IMR-90 (cell line): ENCODE data around the gene MPP7. TPM values are rescaled to one million over a fixed set of nuclear protein-coding genes. Genes with fewer than 3 reads are reported as not detected.

ENCODE experiments used
- ATAC-seq: fragments of 200-7000 bp; cut with Tn5 transposase; 2 replicates; pipeline ENCODE4 v1.9.1; 2020; ENCODE audit warnings: low read depth, mild to moderate bottlenecking, moderate library complexity
- BruUV-seq: library from RNA; stranded (reverse); fragments of 400-500 nt; replicated peaks from 2 replicates; lab custom pipeline; 2021; lab: Mats Ljungman, UMichigan
- CTCF ChIA-PET: fragments of 300-600 bp; formaldehyde crosslinking; extraction: SDS; loops from one replicate; lab custom pipeline; 2021; ENCODE audit warnings: antibody characterized with exemption; lab: Yijun Ruan, JAX
- POLR2A ChIA-PET: fragments of 300-600 bp; sonication (Branson Sonifier 250); formaldehyde crosslinking; loops from one replicate; lab custom pipeline; 2022; ENCODE audit warnings: antibody characterized with exemption; ENCODE audit not compliant: unreplicated experiment; lab: Charles Lee
- DNase-seq: peaks from one replicate; pipeline ENCODE4 v3.0.0; 2013
- H2AFZ ChIP-seq: replicated peaks from 2 replicates; pipeline ENCODE3; 2013; ENCODE audit warnings: low read length, mild to moderate bottlenecking; ENCODE audit not compliant: poor library complexity
- H2AK5ac ChIP-seq: 2 replicates; pipeline ENCODE4 v1.6.1; 2013; ENCODE audit warnings: low read depth, low read length, inconsistent platforms
- H2AK9ac ChIP-seq: replicated peaks from 2 replicates; pipeline ENCODE3; 2013; ENCODE audit warnings: mild to moderate bottlenecking, low read depth, low read length, moderate library complexity; ENCODE audit not compliant: poor library complexity
- H2BK120ac ChIP-seq: 2 replicates; pipeline ENCODE4 v1.6.1; 2013; ENCODE audit warnings: low read depth, low read length, inconsistent platforms
- H2BK15ac ChIP-seq: 3 replicates; pipeline ENCODE4 v1.6.1; 2013; ENCODE audit warnings: low read depth, low read length, inconsistent platforms
- H2BK20ac ChIP-seq: 2 replicates; pipeline ENCODE4 v1.6.1; 2013; ENCODE audit warnings: low read depth, mild to moderate bottlenecking, inconsistent platforms, low read length, moderate library complexity
- H2BK5ac ChIP-seq: 2 replicates; pipeline ENCODE4 v1.6.1; 2013; ENCODE audit warnings: mild to moderate bottlenecking, low read depth, low read length, inconsistent platforms; ENCODE audit not compliant: poor library complexity, severe bottlenecking
- H3K14ac ChIP-seq: replicated peaks from 2 replicates; pipeline ENCODE4 v1.6.1; 2013; ENCODE audit warnings: low read depth, low read length, inconsistent platforms
- H3K18ac ChIP-seq: 2 replicates; pipeline ENCODE4 v1.6.1; 2013; ENCODE audit warnings: low read depth, low read length, control low read depth
- H3K23ac ChIP-seq: 2 replicates; pipeline ENCODE4 v1.6.1; 2013; ENCODE audit warnings: low read depth, low read length, inconsistent platforms
- H3K27ac ChIP-seq: 2 replicates; pipeline ENCODE4 v1.5.1; 2013; ENCODE audit warnings: mild to moderate bottlenecking, control low read depth, low read length; ENCODE audit not compliant: insufficient read depth
- H3K27me3 ChIP-seq: 2 replicates; pipeline ENCODE4 v1.6.1; 2013; ENCODE audit warnings: low read length; ENCODE audit not compliant: control insufficient read depth, insufficient read depth
- H3K36me3 ChIP-seq: 2 replicates; pipeline ENCODE4 v1.6.1; 2013; ENCODE audit warnings: low read length, mixed read lengths; ENCODE audit not compliant: control insufficient read depth, insufficient read depth
- H3K4ac ChIP-seq: 2 replicates; pipeline ENCODE4 v1.6.1; 2013; ENCODE audit warnings: low read depth, low read length, inconsistent platforms
- H3K4me1 ChIP-seq: 2 replicates; pipeline ENCODE4 v1.6.1; 2013; ENCODE audit warnings: low read length, mixed read lengths; ENCODE audit not compliant: control insufficient read depth, insufficient read depth
- H3K4me2 ChIP-seq: 2 replicates; pipeline ENCODE4 v1.6.1; 2013; ENCODE audit warnings: low read depth, mild to moderate bottlenecking, control low read depth, low read length, moderate library complexity
- H3K4me3 ChIP-seq: 2 replicates; pipeline ENCODE4 v1.5.1; 2013; ENCODE audit warnings: low read depth, mild to moderate bottlenecking, control low read depth, low read length, moderate library complexity; ENCODE audit not compliant: insufficient read depth
- H3K56ac ChIP-seq: 2 replicates; pipeline ENCODE4 v1.6.1; 2013; ENCODE audit warnings: low read length, inconsistent platforms; ENCODE audit not compliant: insufficient read depth; ENCODE audit errors: extremely low read depth
- H3K79me1 ChIP-seq, 2 experiments: 2 replicates each; pipeline ENCODE4 v1.6.1; 2013; ENCODE audit warnings: low read length in 2 of 2, inconsistent platforms in 1 of 2, low read depth in 1 of 2
- H3K9ac ChIP-seq: 2 replicates; pipeline ENCODE4 v1.6.1; 2013; ENCODE audit warnings: low read depth, low read length, control low read depth
- H3K9me1 ChIP-seq: 2 replicates; pipeline ENCODE4 v1.6.1; 2013; ENCODE audit warnings: low read length, inconsistent platforms; ENCODE audit not compliant: insufficient read depth
- H3K9me3 ChIP-seq: 2 replicates; pipeline ENCODE4 v1.6.1; 2013; ENCODE audit warnings: low read length; ENCODE audit not compliant: control insufficient read depth, insufficient read depth
- H4K20me1 ChIP-seq: 2 replicates; pipeline ENCODE4 v1.6.1; 2013; ENCODE audit warnings: low read length, inconsistent platforms; ENCODE audit not compliant: insufficient read depth
- H4K5ac ChIP-seq: 2 replicates; pipeline ENCODE4 v1.6.1; 2013; ENCODE audit warnings: mild to moderate bottlenecking, low read depth, low read length, control low read depth
- H4K8ac ChIP-seq, 2 experiments: 2 replicates each; pipeline ENCODE4 v1.6.1; 2013; ENCODE audit warnings: low read depth in 2 of 2, low read length in 2 of 2, control low read depth in 1 of 2, inconsistent platforms in 1 of 2
- H4K91ac ChIP-seq: 2 replicates; pipeline ENCODE4 v1.6.1; 2013; ENCODE audit warnings: low read depth, low read length, inconsistent platforms; ENCODE audit not compliant: insufficient read depth
- BHLHE40 ChIP-seq: fragments of 150-350 bp; IDR thresholded peaks from 2 replicates; pipeline ENCODE4 v1.6.1; 2016; ENCODE audit warnings: mild to moderate bottlenecking, low read depth, low read length
- CEBPB ChIP-seq: IDR thresholded peaks from 2 replicates; pipeline ENCODE4 v1.6.1; 2012; ENCODE audit warnings: low read depth, low read length, improper control_type of control experiment
- CHD1 ChIP-seq: IDR thresholded peaks from 2 replicates; pipeline ENCODE4 v1.6.1; 2012; ENCODE audit warnings: low read depth, low read length, improper control_type of control experiment
- CTCF ChIP-seq: conservative IDR thresholded peaks from 2 replicates; pipeline ENCODE4 v1.5.1; 2012; ENCODE audit warnings: mild to moderate bottlenecking, low read depth, low read length, improper control_type of control experiment
- ELK1 ChIP-seq: fragments of 150-350 bp; IDR thresholded peaks from 2 replicates; pipeline ENCODE4 v1.6.1; 2016; ENCODE audit warnings: low read depth, mild to moderate bottlenecking, low read length, moderate library complexity, borderline replicate concordance
- FOS ChIP-seq: fragments of 150-350 bp; IDR thresholded peaks from 2 replicates; pipeline ENCODE4 v1.6.1; 2016; ENCODE audit warnings: low read depth, low read length
- MAFK ChIP-seq: IDR thresholded peaks from 2 replicates; pipeline ENCODE4 v1.6.1; 2012; ENCODE audit warnings: low read depth, low read length, improper control_type of control experiment
- MAZ ChIP-seq: IDR thresholded peaks from 2 replicates; pipeline ENCODE4 v1.6.1; 2012; ENCODE audit warnings: low read depth, mild to moderate bottlenecking, low read length, improper control_type of control experiment, moderate library complexity, borderline replicate concordance
- MXI1 ChIP-seq: IDR thresholded peaks from 2 replicates; pipeline ENCODE4 v1.6.1; 2012; ENCODE audit warnings: low read depth, mild to moderate bottlenecking, low read length, moderate library complexity, borderline replicate concordance
- NFE2L2 ChIP-seq: fragments of 150-350 bp; IDR thresholded peaks from 2 replicates; pipeline ENCODE4 v1.6.1; 2016; ENCODE audit warnings: low read depth, mild to moderate bottlenecking, low read length
- POLR2A ChIP-seq: IDR thresholded peaks from 2 replicates; pipeline ENCODE4 v1.6.1; 2012; ENCODE audit warnings: mild to moderate bottlenecking, low read depth, low read length
- RAD21 ChIP-seq: IDR thresholded peaks from 2 replicates; pipeline ENCODE4 v1.6.1; 2012; ENCODE audit warnings: low read length, improper control_type of control experiment
- RCOR1 ChIP-seq: IDR thresholded peaks from 2 replicates; pipeline ENCODE4 v1.6.1; 2012; ENCODE audit warnings: mild to moderate bottlenecking, low read length, improper control_type of control experiment; ENCODE audit not compliant: insufficient replicate concordance
- RFX5 ChIP-seq: IDR thresholded peaks from 2 replicates; pipeline ENCODE4 v1.8.0; 2012; ENCODE audit warnings: low read depth, mild to moderate bottlenecking, low read length, moderate library complexity
- SMC3 ChIP-seq: fragments of 150-350 bp; IDR thresholded peaks from 2 replicates; pipeline ENCODE4 v1.6.1; 2016; ENCODE audit warnings: low read depth, mild to moderate bottlenecking, antibody characterized with exemption, low read length, moderate library complexity
- USF2 ChIP-seq: fragments of 150-350 bp; IDR thresholded peaks from 2 replicates; pipeline ENCODE4 v1.6.1; 2017; ENCODE audit warnings: mild to moderate bottlenecking, antibody characterized with exemption, low read length, low read depth
- WGBS, 2 experiments: methylation state at CpG; one replicate each; pipeline versions ENCODE4 v1.1.5 to v1.1.7; 2013; ENCODE audit warnings: missing lambda C conversion rate in 2 of 2; ENCODE audit not compliant: insufficient read length in 1 of 2; ENCODE audit errors: extremely low coverage in 2 of 2; 5-methylcytosine and 5-hydroxymethylcytosine counted together
- dilution Hi-C: fragments of 300-500 bp; cut with HindIII; formaldehyde crosslinking; loops from one replicate; pipeline ENCODE4 v1.14.3; 2018; ENCODE audit warnings: low sequenced_read_pairs; ENCODE audit not compliant: unreplicated experiment
- in situ Hi-C: fragments of 300-500 bp; cut with MboI; formaldehyde crosslinking; loops from 3 replicates; pipeline ENCODE4 v1.14.3; 2019; ENCODE audit warnings: low sequenced_read_pairs, inconsistent platforms, mixed read lengths
- intact Hi-C: fragments of 100-400 bp; cut with micrococcal nuclease; formaldehyde crosslinking; loops from 2 replicates; pipeline ENCODE4 v1.10.0; 2022
- polyA plus RNA-seq, 3 experiments: library from polyadenylated mRNA; depleted of rRNA; stranded (reverse); fragments of >200 nt; gene quantifications; 2 replicates each; pipeline ENCODE4 v1.2.3, GENCODE V29; 2012; ENCODE audit warnings: low replicate concordance in 1 of 3
- total RNA-seq: library from RNA; depleted of rRNA; stranded (reverse); fragments of >200 nt; gene quantifications from 2 replicates; pipeline ENCODE4 v1.2.3, GENCODE V29; 2012

The MPP7 gene
- total and polyA plus RNA-seq, 2 of the 4 experiments (the other 2 are of a cell fraction), result 0.39 to 1.4 TPM

- Histone ChIP-seq H3K4me1 (no peaks in the 10 kb centered on the region), H3K4me2 (no peak overlapping the region), H3K36me3 (no peaks in the 10 kb centered on the region), H2BK120ac (no peak overlapping the region), H2BK15ac (no peak overlapping the region), H3K14ac (no peak overlapping the region), H4K5ac (no peak overlapping the region), H3K9ac (no peak overlapping the region), H2AFZ (no peak overlapping the region), H3K27me3 (peaks cover 49% of the 10 kb centered on the region), H4K8ac (no peak overlapping the region), H3K27ac (no peak overlapping the region), H2BK20ac (no peak overlapping the region), H2BK5ac (no peak overlapping the region), H3K9me1 (no peaks in the 10 kb centered on the region), H3K9me3 (no peaks in the 10 kb centered on the region), H3K4me3 (no peak overlapping the region), H2AK5ac (no peak overlapping the region), H3K79me1 (no peaks in the 10 kb centered on the region), H3K4ac (no peak overlapping the region), H3K56ac (no peak overlapping the region), H3K23ac (no peak overlapping the region), H4K20me1 (no peaks in the 10 kb centered on the region), H3K18ac (no peak overlapping the region), H4K91ac (no peak overlapping the region), H2AK9ac (no peak overlapping the region)
- dilution Hi-C loops, result no loop called here
- in situ Hi-C loops, result no loop called here
- no CpG with 5 or more reads among the region's 2 CpGs for WGBS, 2 experiments
- no peak for ATAC-seq
- no peak for DNase-seq
- ChIA-PET CTCF (no interaction called here), POLR2A (no interaction called here)
- BruUV-seq, result no TSS peak
- intact Hi-C loops, result no loop called here
- TF ChIP-seq MAFK (no peak), SMC3 (no peak), BHLHE40 (no peak), MAZ (no peak), RFX5 (no peak), CEBPB (no peak), FOS (no peak), USF2 (no peak), CHD1 (no peak), NFE2L2 (no peak), POLR2A (no peak), MXI1 (no peak), CTCF (no peak), ELK1 (no peak), RCOR1 (no peak), RAD21 (no peak)
Measured at GRCh38 chr10:28305553-28305952, 2.7 kb upstream of the MPP7 start.
